NCI-H187 treated with DMSO at 0.1 percent for 48 hours (cell line): ENCODE data around the gene CRP.
"Not testable (repeated sequence)": the region's sequence is repeated elsewhere in the genome, so short reads cannot be mapped to it uniquely, and the experiment has no call there.

Experiments used
- DNase-seq: peaks from one replicate; lab custom pipeline; 2025; lab: John Stamatoyannopoulos, UW

CRP gene

GRCh38 chr1:159714529-159714928, at the start of gene CRP:
Gene CRP (minus strand): TSS chr1:159714589. CDS start chr1:159714485, 104 bp downstream.
- no peak for DNase-seq

GRCh38 chr1:159763686-159764085, 49.3 kb upstream of the CRP start:
- DNase-seq = no peak

- DNase-seq = no peak
Observed at GRCh38 chr1:159756397-159756796, 42.0 kb upstream of the CRP start.

- DNase-seq = no peak
Observed at GRCh38 chr1:159755451-159756007, 41.1 kb upstream of the CRP start.

GRCh38 chr1:159753386-159753785, 39.0 kb upstream of the CRP start:
- DNase-seq = no peak

- DNase-seq = no peak
Observed at GRCh38 chr1:159752135-159752580, 37.8 kb upstream of the CRP start.

- DNase-seq = no peak
Observed at GRCh38 chr1:159751031-159751430, 36.6 kb upstream of the CRP start.

GRCh38 chr1:159750621-159751020, 36.2 kb upstream of the CRP start:
- DNase-seq = no peak

- no peak for DNase-seq
Observed at GRCh38 chr1:159749630-159750029, 35.2 kb upstream of the CRP start.

- no peak for DNase-seq
Observed at GRCh38 chr1:159748370-159748769, 34.0 kb upstream of the CRP start.

GRCh38 chr1:159746666-159747065, 32.3 kb upstream of the CRP start:
- DNase-seq = no peak

- no peak for DNase-seq
Observed at GRCh38 chr1:159743651-159744410, 29.4 kb upstream of the CRP start.

GRCh38 chr1:159737238-159737916, 23.0 kb upstream of the CRP start:
- no peak for DNase-seq

GRCh38 chr1:159723188-159723587, 8.8 kb upstream of the CRP start:
- DNase-seq = not testable (repeated sequence)

- DNase-seq = no peak
Observed at GRCh38 chr1:159719990-159720389, 5.6 kb upstream of the CRP start.

- DNase-seq = no peak
Observed at GRCh38 chr1:159715855-159716254, 1.5 kb upstream of the CRP start.

GRCh38 chr1:159712080-159712479, 2.3 kb downstream of the CRP start:
- no peak for DNase-seq

- no peak for DNase-seq
Observed at GRCh38 chr1:159707472-159708260, 6.7 kb downstream of the CRP start.

- no peak for DNase-seq
Observed at GRCh38 chr1:159705904-159706256, 8.5 kb downstream of the CRP start.

GRCh38 chr1:159705251-159705903, 9.0 kb downstream of the CRP start:
- no peak for DNase-seq

GRCh38 chr1:159704481-159704880, 9.9 kb downstream of the CRP start:
- DNase-seq = no peak

GRCh38 chr1:159700312-159700711, 14.1 kb downstream of the CRP start:
- DNase-seq = no peak
